H1 (cell line): ENCODE results near the gene CBLB. TPM values are rescaled to one million over a fixed set of nuclear protein-coding genes. Genes with fewer than 3 reads are reported as not detected.

Experiments
- BACH1 ChIP-seq: IDR thresholded peaks from 2 replicates; pipeline ENCODE4 v1.6.1; 2012; ENCODE audit warnings: low read length, improper control_type of control experiment
- CBX8 ChIP-seq: fragments of 300-800, 300-1000 bp; sonication (generic); IDR thresholded peaks from 2 replicates; pipeline ENCODE4 v1.7.1; 2016; ENCODE audit warnings: low read depth, low read length, borderline replicate concordance
- CHD2 ChIP-seq: IDR thresholded peaks from 2 replicates; pipeline ENCODE4 v1.6.1; 2012; ENCODE audit warnings: low read length, improper control_type of control experiment
- NRF1 ChIP-seq: IDR thresholded peaks from 2 replicates; pipeline ENCODE4 v1.6.1; 2011; ENCODE audit warnings: mild to moderate bottlenecking, low read depth, low read length, improper control_type of control experiment
- RAD21 ChIP-seq, 2 experiments: IDR thresholded peaks in 1 of 2; conservative IDR thresholded peaks in 1 of 2; 2 replicates each; pipeline ENCODE4 v1.6.1; 2011; ENCODE audit warnings: low read depth in 2 of 2, low read length in 2 of 2, improper control_type of control experiment in 1 of 2, inconsistent platforms in 1 of 2, mild to moderate bottlenecking in 1 of 2, moderate library complexity in 1 of 2
- SAP30 ChIP-seq: fragments of 300-600 bp; sonication (generic); IDR thresholded peaks from 2 replicates; pipeline ENCODE4 v1.7.1; 2012; ENCODE audit warnings: low read length, moderate library complexity, mild to moderate bottlenecking, inconsistent platforms; ENCODE audit not compliant: insufficient read depth, insufficient replicate concordance
- SP1 ChIP-seq: IDR thresholded peaks from 2 replicates; pipeline ENCODE4 v1.6.1; 2011; ENCODE audit warnings: low read depth, low read length
- SP2 ChIP-seq: IDR thresholded peaks from 2 replicates; pipeline ENCODE4 v1.6.1; 2012; ENCODE audit warnings: mild to moderate bottlenecking, low read length, inconsistent platforms
- SP4 ChIP-seq: IDR thresholded peaks from 2 replicates; pipeline ENCODE4 v1.6.1; 2012; ENCODE audit warnings: low read length, inconsistent platforms
- TBP ChIP-seq: IDR thresholded peaks from 2 replicates; pipeline ENCODE4 v1.6.1; 2011; ENCODE audit warnings: low read depth, low read length, improper control_type of control experiment
- polyA plus RNA-seq, 7 experiments: library from polyadenylated mRNA; depleted of rRNA in 3 of 7; stranded (reverse) in 5 of 7; unstranded in 2 of 7; fragments of >200 nt in 5 of 7; fragments of 200-250 nt in 2 of 7; gene quantifications; 1 replicate in 5 of 7; 2 replicates in 1 of 7; 4 replicates in 1 of 7; pipeline versions ENCODE4 v1.2.1 to v1.2.3, GENCODE V29; 2011 to 2013; ENCODE audit warnings: missing spikeins in 2 of 7, mixed read lengths in 2 of 7
- total RNA-seq: library from RNA; stranded (reverse); fragmentation: NEBNext Ultra II Directional; extraction: Animal tissue kit (Norgen Biotek cat#: 25700); gene quantifications from 2 replicates; pipeline ENCODE4 v1.2.1, GENCODE V29; 2021
- TF ChIP-seq, protein P1 (sequence below): fragments of 300-600 bp; sonication (generic); IDR thresholded peaks from 2 replicates; pipeline ENCODE4 v1.7.1; 2012; ENCODE audit warnings: low read length, moderate library complexity, mild to moderate bottlenecking, inconsistent platforms; ENCODE audit not compliant: insufficient replicate concordance

CBLB gene
- total and polyA plus RNA-seq, 2 of the 8 experiments (the other 6 are each of a cell fraction or from before 2014, with no cell fraction given): 14.5 to 26.0 TPM

GRCh38 chr3:105616374-105617121, 252.3 kb downstream of the CBLB start (continued):
- TF ChIP-seq, protein P1, sequence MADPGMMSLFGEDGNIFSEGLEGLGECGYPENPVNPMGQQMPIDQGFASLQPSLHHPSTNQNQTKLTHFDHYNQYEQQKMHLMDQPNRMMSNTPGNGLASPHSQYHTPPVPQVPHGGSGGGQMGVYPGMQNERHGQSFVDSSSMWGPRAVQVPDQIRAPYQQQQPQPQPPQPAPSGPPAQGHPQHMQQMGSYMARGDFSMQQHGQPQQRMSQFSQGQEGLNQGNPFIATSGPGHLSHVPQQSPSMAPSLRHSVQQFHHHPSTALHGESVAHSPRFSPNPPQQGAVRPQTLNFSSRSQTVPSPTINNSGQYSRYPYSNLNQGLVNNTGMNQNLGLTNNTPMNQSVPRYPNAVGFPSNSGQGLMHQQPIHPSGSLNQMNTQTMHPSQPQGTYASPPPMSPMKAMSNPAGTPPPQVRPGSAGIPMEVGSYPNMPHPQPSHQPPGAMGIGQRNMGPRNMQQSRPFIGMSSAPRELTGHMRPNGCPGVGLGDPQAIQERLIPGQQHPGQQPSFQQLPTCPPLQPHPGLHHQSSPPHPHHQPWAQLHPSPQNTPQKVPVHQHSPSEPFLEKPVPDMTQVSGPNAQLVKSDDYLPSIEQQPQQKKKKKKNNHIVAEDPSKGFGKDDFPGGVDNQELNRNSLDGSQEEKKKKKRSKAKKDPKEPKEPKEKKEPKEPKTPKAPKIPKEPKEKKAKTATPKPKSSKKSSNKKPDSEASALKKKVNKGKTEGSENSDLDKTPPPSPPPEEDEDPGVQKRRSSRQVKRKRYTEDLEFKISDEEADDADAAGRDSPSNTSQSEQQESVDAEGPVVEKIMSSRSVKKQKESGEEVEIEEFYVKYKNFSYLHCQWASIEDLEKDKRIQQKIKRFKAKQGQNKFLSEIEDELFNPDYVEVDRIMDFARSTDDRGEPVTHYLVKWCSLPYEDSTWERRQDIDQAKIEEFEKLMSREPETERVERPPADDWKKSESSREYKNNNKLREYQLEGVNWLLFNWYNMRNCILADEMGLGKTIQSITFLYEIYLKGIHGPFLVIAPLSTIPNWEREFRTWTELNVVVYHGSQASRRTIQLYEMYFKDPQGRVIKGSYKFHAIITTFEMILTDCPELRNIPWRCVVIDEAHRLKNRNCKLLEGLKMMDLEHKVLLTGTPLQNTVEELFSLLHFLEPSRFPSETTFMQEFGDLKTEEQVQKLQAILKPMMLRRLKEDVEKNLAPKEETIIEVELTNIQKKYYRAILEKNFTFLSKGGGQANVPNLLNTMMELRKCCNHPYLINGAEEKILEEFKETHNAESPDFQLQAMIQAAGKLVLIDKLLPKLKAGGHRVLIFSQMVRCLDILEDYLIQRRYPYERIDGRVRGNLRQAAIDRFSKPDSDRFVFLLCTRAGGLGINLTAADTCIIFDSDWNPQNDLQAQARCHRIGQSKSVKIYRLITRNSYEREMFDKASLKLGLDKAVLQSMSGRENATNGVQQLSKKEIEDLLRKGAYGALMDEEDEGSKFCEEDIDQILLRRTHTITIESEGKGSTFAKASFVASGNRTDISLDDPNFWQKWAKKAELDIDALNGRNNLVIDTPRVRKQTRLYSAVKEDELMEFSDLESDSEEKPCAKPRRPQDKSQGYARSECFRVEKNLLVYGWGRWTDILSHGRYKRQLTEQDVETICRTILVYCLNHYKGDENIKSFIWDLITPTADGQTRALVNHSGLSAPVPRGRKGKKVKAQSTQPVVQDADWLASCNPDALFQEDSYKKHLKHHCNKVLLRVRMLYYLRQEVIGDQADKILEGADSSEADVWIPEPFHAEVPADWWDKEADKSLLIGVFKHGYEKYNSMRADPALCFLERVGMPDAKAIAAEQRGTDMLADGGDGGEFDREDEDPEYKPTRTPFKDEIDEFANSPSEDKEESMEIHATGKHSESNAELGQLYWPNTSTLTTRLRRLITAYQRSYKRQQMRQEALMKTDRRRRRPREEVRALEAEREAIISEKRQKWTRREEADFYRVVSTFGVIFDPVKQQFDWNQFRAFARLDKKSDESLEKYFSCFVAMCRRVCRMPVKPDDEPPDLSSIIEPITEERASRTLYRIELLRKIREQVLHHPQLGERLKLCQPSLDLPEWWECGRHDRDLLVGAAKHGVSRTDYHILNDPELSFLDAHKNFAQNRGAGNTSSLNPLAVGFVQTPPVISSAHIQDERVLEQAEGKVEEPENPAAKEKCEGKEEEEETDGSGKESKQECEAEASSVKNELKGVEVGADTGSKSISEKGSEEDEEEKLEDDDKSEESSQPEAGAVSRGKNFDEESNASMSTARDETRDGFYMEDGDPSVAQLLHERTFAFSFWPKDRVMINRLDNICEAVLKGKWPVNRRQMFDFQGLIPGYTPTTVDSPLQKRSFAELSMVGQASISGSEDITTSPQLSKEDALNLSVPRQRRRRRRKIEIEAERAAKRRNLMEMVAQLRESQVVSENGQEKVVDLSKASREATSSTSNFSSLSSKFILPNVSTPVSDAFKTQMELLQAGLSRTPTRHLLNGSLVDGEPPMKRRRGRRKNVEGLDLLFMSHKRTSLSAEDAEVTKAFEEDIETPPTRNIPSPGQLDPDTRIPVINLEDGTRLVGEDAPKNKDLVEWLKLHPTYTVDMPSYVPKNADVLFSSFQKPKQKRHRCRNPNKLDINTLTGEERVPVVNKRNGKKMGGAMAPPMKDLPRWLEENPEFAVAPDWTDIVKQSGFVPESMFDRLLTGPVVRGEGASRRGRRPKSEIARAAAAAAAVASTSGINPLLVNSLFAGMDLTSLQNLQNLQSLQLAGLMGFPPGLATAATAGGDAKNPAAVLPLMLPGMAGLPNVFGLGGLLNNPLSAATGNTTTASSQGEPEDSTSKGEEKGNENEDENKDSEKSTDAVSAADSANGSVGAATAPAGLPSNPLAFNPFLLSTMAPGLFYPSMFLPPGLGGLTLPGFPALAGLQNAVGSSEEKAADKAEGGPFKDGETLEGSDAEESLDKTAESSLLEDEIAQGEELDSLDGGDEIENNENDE: no peak
- TF ChIP-seq SAP30 (no peak), SP4 (no peak), CHD2 (no peak), NRF1 (no peak), BACH1 (no peak), CBX8 (no peak), RAD21 (IDR thresholded peaks at IDR 0.05 in 1 of 2, conservative IDR thresholded peaks at IDR 0.05 in 1 of 2; ENCODE audit: low read depth in 2 of 2, low read length in 2 of 2) (no peak), TBP (no peak), SP1 (no peak), SP2 (no peak)
